Stimulated activated CD8-positive, alpha-beta memory T cell treated with anti-CD3 and anti-CD28 coated beads, Interleukin-15, amount 100 ng/mL, for 1 hour (primary cell): ENCODE results near the gene TPPP2.
A peak's percentile ranks its signal among the peaks of the same experiment; 100 is the strongest.

Source experiments
- DNase-seq: peaks from one replicate; pipeline ENCODE4 v3.0.0-alpha.2; 2020; ENCODE audit warnings: low read depth

Gene TPPP2

DNA sequence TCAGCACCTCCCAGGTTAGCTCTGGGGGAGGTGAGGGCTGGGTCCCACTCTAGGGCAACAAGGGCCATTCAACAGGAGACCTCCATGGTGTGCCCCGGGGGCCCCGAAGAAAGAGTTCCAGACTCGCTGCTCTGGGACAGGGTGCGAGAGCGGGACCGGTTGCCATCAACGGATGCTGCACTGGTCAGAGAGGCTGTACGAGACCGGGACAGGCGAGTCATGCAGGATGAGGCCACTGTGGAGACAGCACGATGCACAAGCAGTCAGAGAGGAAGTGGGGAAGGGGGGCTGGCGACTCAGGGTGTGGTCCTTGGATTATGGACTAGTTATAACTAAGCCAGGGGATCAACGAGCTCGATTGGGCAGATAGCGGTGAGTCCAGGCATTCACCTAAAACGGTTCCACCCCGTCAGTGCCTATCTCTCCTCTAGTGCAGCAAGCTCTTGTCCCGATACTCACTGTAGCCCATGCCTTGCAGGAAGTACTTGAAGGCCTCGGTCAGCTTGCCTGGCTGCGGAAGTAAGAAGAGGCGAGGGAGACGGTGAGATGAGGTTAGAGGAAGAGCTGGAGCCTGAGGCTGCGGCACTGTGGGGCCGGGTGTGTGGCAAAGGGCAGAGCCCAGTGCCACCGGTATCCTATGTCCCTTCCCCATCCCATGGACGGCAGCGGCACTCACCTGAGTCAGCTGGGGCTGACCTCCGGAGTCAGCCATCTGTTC is 12.3 kb upstream of the TPPP2 start:
- DNase-seq: no peak

GRCh38 chr14:21018286-21018685 is 11.7 kb upstream of the TPPP2 start:
- no peak for DNase-seq

GRCh38 chr14:21018781-21019180 is 11.2 kb upstream of the TPPP2 start:
- no peak for DNase-seq

- no peak for DNase-seq
Measured at GRCh38 chr14:21019366-21019765, 10.7 kb upstream of the TPPP2 start.

- DNase-seq: no peak
Measured at GRCh38 chr14:21020977-21021545, 9.0 kb upstream of the TPPP2 start.

DNA sequence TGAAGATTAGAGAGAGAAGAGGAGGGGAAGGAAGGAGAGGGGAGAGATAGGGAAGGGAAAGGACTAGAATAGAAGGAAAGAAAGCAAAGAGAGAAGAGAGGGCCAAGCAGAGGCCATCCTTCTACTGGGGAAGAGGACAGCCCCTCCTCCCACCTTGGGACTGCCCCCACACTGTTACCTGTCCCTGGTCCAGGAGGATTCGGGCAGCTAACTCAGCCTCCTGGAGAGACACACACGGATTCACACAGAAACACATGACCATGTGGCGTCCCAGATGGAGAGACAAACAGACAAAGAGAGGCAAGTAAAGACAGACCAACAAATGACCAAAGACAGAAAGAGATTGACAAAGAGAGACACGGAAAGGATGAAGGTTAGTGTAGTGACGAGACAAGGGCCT is 7.3 kb upstream of the TPPP2 start:
- no peak for DNase-seq

DNA sequence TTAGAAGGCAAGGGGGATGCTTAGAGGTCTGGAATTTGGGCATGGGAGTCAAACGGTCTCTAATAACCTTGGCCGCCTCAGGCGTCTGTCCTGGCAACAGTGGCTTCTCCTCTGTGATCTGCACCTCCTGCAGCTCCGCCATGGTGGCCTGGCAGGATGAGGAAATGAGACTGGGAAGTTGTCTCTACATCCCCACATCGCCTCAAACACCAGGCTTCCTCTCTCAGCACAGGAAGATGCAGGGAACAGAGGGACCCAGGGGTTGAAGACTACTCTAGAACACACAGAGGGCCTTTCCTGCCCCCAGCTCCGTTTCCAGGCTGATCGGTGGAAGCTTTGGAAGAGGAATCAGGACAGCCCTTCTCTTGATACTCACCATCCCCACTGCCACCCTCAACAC is 6.8 kb upstream of the TPPP2 start:
- no peak for DNase-seq

- no peak for DNase-seq
Measured at GRCh38 chr14:21023817-21024584, 6.0 kb upstream of the TPPP2 start.

- peak; percentile 54 for DNase-seq
Measured at GRCh38 chr14:21024585-21025370, 5.2 kb upstream of the TPPP2 start, which contains the start of gene NDRG2. TSS of gene NDRG2 (minus strand) at chr14:21025061. CDS start at chr14:21023315, 1,746 bp downstream.

DNA sequence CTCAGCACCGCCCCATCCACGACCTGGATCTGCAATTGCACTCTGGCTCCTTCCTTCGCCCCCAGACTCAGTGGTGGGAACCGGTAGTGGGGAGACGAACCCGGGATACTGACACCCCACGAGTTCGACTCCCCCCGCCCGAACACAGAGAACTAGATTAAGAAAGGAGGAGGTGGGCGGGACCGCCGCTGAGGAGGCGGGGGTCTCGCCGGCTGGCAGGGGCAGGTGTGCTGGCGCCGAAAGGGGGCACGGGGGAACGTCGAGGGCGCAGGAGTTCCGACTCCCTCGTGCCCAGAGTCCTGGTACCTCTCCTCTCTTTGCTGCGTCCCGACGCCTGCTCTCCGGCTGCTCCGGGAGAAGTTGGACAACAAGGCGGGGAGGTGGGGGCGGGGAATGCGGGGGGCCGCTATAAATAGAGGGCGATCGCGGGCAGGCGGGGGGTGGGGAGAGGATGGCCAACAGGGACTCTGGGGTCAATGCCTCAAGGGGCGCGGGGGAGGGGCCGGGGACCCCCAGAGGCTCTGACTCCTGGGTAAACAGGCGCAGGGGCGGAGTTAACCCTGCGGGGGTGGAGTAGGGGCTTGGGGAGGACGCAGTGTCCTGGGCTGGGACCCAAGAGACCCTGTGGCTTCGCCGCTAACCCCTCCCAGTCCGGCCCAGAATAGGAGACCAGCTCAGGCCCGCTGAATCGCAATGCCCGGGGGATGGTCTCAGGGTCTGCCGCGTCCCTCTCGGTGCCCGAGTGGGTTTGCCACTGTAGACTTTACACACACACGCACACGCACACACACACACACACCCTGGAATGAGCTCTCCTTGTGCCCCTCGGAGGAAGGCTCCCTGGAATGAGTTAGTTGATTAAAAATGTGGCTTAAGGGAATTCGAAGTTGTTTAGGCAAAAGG is 4.4 kb upstream of the TPPP2 start:
- no peak for DNase-seq

DNA sequence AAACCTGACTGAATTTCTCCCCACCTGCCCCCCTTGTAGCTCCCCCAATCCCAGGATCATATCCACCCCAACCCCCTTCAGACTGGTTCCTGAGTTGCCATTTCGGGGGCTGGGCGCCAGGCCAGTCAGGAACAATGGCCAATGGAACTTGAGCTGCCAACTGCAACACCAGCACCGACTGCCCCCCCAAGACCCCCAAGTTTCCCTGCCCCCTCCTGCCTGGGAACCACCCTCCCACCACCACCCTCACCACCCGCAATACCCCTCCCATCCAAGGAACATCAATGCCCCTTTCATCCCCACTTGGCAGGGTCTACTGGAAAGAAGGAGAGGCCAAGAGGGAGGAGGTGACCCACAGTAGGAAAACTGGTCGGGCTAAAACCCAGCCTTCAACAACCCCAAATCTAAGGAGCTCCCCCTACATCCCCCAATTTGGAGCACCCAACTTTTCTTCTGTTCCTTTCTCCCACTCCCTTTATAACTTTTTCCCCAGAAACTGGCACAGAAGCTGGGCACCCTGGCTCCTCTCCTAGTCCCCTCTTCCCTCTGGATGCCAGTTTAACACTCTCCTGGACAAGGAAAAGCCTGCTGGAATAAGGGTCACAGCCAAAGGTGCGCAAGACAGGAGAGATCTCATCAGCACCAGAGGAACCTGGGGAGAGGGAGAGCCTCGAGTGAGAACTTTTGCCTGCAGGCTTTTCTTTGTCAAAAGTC is 3.6 kb upstream of the TPPP2 start:
- no peak for DNase-seq

GRCh38 chr14:21026988-21027315 is 3.1 kb upstream of the TPPP2 start:
- no peak for DNase-seq

- DNase-seq: no peak
Measured at GRCh38 chr14:21030531-21030930, 514 bp downstream of the TPPP2 start.

GRCh38 chr14:21032326-21033132 is 2.5 kb downstream of the TPPP2 start:
- no peak for DNase-seq

GRCh38 chr14:21033133-21033698 is 3.2 kb downstream of the TPPP2 start:
- DNase-seq: no peak

GRCh38 chr14:21034707-21035106 is 4.7 kb downstream of the TPPP2 start, which contains the start of gene RNASE13:
TSS of gene RNASE13 (minus strand) at chr14:21034807. CDS start at chr14:21034288, 519 bp downstream.
- DNase-seq: no peak

GRCh38 chr14:21036751-21037150 is 6.7 kb downstream of the TPPP2 start:
- DNase-seq: no peak

GRCh38 chr14:21037156-21037555 is 7.1 kb downstream of the TPPP2 start:
- DNase-seq: no peak
